ENCODE results near the gene CYP27A1.

CYP27A1 gene

DNA sequence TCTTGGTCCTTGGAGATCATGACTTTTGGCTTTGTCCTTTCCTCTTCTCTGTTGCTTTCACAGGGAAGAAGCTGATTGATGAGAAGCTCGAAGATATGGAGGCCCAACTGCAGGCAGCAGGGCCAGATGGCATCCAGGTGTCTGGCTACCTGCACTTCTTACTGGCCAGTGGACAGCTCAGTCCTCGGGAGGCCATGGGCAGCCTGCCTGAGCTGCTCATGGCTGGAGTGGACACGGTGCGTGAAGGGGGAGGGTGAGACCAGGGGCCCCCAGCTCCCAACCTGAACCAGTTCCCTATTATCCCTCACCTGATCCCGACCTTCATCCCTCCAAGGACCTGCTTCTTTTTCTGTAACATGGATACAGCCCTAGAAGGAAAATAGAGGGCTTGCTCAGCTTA lies 30.9 kb downstream of the CYP27A1 start:
- no peak for DNase-seq

DNA sequence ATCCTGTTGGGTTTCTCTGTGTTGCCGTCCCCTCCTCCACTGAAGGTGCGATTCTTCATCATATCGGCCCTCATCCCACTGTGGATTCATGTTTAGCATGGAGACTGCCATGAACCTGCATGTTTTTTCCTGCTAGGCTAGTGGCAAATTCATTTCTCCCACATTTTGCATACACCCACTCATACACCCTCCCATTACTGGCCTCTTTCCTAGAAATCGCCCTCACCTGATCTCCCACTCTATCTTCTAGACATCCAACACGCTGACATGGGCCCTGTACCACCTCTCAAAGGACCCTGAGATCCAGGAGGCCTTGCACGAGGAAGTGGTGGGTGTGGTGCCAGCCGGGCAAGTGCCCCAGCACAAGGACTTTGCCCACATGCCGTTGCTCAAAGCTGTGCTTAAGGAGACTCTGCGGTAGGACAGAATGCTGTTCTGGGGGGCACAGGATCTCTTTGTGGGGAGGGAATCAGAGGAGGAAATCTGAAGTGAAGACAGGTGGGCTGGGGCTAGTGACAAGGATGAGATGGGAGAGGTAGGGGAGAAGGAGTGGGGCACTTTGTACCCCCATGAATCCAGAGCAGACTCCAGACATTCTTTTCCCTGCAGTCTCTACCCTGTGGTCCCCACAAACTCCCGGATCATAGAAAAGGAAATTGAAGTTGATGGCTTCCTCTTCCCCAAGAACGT lies 32.0 kb downstream of the CYP27A1 start:
- DNase-seq: no peak

DNA sequence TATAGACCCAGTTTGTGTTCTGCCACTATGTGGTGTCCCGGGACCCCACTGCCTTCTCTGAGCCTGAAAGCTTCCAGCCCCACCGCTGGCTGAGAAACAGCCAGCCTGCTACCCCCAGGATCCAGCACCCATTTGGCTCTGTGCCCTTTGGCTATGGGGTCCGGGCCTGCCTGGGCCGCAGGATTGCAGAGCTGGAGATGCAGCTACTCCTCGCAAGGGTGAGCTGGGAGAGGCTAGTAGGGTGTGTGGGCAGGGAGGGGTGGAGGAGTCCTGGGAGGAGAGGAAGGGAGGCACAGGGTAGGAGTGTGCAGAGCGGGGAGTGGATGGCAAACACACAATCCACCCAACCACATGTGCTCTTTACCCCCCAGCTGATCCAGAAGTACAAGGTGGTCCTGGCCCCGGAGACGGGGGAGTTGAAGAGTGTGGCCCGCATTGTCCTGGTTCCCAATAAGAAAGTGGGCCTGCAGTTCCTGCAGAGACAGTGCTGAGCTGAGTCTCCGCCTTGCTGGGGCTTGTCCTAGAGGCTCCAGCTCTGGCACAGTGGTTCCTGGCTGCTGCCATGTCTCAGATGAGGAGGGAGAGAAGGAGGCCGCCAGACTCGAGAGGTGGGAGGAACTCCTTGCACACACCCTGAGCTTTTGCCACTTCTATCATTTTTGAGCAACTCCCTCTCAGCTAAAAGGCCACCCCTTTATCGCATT lies 32.7 kb downstream of the CYP27A1 start:
- no peak for DNase-seq

DNA sequence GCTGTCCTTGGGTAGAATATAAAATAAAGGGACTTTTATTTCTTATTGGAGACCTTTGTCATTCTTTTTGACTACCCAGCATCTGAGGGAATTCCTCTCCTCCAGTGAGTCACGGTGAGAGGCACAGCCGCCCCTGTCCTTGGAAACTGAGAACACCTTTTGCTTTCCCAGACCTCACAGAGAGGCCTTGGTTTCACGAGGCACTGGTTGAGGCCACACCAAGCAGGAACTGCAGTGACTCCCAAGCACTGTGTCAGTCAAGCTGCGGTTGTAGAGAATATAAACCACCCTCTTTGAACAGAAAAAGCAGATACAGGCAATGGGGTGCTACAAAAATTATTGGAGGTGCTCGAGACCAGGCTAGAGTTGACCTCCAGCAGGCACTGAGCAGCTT lies 33.3 kb downstream of the CYP27A1 start:
- DNase-seq: no peak

DNA sequence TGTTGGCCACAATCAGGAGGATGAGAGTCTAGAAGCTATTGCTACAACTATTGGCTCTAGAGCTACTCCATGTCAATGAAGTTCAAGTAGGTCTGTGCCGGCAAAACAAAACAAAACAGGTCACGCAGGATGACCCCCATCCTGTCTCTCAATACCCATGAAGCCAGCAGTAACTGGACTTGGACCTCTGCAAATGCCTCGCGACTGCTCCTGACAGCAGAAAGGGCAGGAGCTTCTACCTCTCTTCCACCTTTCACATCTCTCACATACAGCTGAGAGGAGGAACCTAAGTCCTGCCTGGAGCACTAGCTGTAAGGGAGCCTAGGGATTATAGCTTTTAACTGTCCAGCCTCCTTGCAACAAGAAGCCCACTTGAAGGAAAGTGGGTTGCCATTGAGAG lies 33.7 kb downstream of the CYP27A1 start:
- DNase-seq: no peak

DNA sequence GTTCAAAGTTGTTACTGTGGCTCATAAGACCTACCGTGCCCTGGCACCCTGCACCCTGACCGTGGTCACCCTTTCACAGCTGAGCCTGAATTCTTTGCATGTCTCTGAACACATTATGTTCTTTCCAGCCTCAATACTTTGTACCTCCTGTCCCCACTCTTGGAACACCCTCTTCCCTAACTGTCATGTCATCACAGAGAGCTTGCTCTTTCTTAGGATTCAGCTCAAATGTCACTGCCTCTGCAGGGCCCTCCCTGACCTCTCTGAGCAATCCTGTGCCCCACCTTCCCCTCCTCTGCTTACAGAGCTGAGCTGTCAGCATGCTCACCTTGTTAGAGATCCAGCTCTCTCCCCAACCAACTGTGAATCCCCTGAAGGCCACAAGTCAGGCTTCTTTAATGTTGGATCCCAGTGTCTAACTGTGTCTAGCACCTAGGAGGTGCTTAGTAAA lies 34.6 kb downstream of the CYP27A1 start:
- no peak for DNase-seq

DNA sequence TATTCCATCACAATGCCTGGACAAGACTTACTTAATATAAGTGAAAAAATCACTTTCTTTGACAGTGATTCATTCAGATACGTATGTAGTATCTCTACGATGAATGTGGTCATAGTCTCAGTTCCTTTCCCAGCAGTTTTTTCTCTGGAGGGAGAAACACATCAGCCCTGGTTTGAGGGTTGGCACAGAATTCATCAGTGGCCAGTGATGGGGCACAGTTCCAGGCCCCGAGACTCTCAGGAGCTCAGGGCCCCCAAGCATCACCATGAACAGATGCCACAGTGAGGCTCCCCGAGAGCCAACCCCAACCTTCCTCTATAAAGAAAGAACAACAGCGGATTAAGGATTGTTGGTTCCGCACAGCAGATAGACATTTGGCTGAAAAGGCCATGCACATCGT lies 37.1 kb downstream of the CYP27A1 start:
- DNase-seq: no peak

DNA sequence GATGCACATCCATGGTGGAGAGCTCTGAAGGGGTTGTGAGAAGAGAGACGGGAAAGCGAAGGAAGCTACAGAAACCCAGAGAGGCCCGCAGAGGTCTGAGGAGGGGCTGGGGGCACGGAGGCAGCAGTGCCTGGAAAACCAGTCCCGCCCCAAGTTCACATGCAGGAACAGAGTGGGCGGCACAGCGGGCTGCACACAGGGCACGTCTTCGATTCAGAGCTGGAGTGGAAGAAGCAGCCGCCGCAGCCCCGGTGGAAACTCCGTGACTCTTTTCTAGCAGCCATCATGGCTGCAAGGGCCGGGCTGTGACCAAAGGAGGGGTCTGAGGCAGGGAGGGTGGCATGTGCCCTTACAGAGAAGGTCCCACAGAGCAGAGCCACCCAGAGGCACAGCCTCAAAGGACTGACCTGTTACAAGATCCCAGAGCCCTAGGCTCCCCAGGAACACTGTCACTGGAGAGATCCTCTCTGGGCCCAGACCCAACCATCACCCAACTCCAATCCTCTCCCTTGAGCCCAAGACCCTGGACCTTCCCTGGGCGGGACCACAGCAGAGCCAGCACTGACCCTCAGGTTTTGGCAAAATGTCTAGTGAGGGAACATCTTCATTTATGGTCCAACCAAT lies 38.9 kb downstream of the CYP27A1 start:
- no peak for DNase-seq

DNA sequence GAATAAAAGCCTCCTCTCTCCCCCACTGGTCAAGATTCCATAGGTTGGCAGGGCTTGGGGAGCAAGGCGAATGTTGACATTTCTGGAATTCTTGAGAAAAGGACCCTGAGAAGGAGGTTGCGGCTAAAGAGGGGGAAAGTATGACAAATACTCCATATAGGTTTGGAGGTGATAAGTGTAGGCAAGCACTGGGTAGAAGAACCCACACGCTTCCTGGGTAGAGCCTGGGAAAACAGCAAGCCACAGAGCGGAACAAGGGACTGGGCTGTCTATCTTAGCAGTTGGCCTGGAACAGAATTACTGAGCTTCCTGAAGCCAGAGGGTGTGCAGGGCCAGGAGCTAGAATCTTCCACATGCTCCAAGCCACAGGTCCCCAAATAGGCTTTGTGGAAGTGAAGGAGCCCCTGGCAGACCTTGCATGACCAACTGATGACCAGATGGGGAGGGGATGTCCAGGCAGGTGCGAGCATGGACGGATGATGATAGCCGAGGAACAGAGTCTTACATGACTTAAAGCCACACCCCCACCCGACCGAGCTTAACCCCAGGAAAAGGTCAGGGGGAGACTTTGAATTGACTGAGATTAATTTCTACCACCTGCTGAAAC lies 39.8 kb downstream of the CYP27A1 start:
- DNase-seq: no peak

DNA sequence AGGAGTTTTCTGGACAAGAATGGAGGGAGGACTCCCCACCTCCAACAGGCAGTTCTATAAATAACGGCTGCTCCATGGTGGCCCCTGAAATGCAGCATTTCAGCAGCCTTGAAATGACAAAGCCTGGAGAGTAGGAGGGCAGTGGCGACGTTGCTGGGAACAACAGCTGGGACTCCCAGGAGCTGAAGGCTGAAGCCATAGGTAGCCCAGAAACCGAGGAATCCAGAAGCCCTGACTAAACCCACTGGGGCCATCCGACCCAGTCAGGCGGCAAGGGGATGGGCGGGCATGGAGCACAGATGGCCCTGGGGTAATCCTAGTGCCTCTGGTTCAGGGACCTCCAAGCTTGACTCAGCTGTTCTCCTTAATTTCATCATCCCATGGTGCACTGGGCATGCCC lies 40.7 kb downstream of the CYP27A1 start:
- DNase-seq: no peak

DNA sequence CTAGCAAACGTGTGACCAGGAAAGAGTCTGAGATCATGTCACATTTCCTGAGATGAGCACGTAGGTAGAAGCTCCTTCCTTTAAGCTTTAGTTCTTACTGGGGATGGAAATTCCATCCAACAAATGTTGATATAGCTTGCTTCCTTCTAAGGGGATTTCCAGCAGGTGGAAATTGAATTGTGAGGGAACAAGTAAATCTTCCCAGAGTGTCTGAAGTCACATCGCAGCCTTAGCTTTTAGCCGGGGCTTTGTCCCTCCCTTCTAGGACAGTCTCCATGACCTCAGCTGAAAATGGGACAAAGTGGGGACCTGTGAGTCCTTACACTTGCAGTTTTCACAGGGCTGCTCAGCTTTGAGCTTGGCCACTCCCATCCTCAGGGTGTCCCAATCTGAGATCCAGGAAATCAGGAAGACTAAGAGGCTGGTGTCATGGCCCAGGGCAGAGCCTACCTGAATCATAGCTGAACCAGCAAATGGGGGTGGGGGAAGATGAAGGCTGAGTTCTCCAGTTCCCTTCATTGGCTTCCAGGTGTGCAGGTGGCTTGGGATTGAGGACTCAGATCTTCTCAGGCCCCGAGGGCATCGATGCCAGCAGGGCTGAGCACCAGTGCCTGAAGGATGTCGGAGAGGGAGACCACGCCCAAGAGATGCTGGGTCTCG lies 41.4 kb downstream of the CYP27A1 start:
- DNase-seq: no peak

DNA sequence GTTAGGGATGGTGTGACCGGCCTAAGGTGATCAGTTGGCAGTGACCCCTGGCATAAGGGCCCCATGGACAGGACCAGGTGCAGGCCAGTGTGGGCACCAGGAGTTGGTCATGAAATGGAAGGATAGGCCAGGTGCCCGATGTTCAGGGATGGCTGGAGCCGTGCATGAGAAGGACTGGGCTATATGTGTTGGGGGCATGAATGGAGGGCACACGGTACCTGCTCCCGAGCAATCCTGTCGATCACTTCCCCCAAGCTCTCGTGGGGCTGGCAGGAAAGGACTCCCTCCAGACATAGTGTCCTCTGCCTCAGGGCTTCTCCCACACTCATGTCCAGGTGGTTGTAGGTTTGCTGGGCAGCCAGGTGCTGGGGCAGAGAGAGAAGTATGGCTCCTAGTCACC lies 42.1 kb downstream of the CYP27A1 start:
- DNase-seq: no peak

DNA sequence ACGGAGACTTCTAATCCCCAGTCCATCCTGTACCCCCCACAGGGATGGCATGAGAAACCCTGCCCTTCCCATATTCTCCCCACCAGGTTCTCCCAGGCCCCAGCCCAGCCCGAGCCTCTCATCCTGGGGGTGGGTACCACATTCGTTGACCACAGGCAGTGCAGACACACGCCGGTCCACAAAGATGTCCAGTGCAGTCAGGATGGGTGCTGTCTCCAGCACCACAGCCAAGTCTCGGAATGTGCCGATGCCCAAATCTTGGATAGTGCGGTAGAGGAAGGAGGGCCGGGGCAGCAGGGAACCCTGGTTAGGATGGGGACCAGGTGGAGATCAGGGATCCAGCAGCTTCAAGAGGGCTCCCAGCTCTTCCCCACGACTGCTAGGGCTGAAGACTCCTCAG lies 44.8 kb downstream of the CYP27A1 start:
- no peak for DNase-seq

DNA sequence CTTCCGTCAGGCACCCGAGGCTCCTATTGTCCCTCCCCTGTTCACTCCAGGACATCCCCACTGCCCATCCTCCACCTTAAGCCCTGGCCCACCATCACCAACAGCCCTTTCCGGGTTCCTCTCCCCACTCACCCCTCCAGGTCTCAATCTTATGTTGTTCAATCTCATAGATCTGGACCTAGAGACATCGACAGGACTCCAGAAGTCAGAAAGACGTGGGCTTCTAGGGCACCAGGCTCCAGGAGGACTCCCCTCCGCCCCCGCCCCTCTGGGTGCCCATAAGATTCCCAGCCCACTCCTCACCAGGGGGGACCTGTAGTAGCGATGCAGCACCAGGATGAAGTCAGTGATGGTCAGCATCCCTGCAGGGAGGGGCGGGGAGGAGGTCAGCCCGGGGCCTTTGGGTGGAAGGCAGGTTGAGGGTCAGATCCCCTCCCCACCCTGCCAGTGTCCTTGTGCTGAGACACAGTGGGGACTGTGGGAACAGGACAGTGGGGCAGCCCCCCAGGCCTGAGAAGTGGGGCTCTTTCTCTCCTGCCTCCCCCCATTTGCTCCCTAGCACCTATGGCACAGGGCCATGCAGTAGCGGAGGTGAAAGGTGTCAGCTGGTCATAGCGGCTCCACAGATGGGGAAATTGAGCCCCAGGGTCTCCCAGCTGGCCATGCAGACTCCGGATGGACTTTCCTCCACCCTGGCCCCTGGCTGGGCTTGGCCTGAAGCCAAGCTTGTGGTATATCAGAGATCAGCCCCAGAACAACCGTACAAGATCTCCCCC lies 45.9 kb downstream of the CYP27A1 start:
- DNase-seq: no peak

DNA sequence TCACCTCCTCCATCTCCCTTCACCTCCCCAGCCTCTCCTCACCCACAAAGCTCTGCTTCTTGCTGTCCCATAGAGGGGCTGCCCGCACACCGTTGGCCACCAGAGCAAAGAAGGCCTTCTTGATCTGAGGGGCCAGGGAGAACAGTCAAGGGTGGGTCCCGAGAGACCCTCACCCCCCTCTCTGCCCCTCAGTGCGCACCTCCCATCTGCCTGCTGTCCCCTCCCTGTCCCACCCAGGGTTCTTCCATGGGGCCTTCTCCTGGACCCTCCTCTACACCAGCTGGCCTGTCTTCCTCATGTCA lies 46.5 kb downstream of the CYP27A1 start:
- DNase-seq: no peak

DNA sequence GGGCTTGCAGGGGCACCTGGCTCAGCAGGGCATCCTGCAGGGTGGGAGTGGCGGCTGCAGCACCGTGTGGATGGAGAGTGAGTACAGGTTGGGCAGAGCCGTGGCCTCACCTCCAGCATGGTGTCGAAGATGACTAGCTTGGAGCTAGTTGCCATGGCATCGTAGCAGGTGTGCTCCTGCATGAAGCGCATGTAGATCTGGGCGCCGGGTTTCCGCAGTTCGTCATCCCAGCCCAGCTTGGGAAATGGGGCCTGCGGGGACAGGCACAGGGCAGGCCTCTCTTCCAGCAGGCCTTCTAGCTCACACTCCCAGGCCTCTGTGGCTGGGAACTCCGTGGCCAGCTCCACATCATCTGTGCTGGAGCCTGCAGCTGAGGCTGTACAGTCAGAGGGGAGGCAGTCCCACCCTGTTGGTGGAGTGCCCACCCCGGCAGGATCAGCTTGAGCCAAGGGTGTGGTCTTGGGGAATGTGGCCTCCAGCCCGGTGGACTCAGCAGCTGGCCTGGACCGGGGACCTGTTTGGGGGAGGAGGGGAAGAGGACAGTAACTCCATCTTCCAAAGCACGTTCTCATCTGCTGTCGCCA lies 48.0 kb downstream of the CYP27A1 start:
- DNase-seq: no peak

DNA sequence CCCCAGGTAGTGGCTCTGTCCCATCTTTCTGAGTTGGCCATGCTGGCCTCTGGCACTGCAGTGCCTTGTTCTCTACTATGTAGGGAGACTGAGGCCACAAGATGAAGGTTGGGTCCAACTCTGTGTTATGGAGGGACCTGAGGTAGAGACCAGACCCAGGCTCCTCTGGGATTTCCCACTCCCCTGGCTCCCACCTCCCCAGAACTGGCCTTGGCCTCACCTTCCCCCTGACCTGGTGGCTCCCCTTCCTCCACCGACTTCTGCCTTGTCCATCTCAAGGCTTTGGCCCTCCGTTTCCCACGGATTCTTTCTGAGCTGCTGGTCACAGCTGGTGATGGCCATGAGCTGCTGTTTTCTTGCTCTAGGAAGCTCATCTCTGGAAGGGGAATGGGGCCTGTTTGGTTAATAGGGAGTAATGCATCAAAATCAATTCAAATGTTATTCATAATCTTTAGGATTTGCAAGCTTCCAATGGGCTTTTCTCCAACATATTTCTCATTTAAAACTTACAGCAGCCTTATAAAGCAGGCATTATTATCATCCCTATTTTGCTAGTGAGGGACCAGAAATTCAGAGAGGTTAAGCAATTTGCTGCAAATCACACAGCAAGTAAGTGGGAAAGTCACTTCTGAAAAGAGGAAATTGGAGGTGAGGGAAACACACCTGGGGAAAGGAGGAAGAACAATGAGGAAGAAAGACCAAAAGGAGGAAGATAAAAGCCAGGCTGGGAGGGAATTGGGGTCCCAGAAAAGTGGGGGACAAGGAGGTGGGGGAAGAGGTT lies 48.8 kb downstream of the CYP27A1 start:
- no peak for DNase-seq

DNA sequence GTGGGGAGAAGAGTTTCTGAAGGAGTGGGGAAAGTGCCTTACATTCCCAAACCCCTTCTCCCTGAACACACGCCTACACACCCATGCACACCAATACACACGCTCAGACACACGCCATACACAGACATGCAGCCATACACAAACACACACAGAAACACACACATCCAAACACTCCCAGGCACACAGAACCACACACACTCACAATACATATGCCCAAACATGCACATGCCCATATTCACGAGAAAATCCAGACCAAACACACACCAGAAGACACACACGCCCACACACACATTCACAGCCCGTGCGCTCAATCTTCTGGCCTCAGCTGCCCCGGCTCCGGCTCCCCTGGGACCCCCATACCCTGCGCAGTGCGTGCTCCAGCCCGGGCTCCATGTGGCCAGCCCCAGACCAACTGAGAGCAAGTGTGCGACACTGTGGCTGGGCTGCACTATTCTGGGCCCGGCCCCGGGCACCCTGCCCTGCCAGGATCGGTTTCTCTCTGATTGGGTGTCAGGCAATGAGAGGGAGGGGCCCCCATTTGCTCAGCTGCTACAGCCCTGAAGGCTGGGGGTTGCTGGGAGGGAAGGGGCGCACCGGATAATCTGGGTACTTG lies 49.5 kb downstream of the CYP27A1 start, which contains the start of gene PRKAG3:
Gene PRKAG3 (minus strand): TSS at position 426 of the 613 bp plus-strand sequence.
- DNase-seq: no peak

DNA sequence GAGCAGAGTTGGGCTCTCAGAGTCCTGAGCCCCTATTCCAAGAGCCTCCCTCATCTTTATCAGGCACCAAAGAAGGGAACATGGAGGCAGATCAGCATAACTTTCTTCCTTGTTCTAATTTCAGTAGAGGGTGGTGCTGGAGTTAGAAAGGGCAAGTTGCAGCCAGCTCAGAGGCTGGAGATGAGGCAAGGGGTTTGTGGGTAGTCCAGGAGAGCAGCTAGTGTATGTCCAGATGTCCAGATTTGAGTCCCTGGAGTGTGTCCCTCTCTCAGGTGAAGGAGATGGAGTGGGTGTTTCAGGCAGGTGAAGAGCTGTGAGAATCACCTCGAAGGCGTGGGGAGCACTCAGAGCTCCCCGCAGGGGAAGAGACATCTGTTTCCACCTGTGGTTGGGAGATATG lies 50.1 kb downstream of the CYP27A1 start:
- no peak for DNase-seq

DNA sequence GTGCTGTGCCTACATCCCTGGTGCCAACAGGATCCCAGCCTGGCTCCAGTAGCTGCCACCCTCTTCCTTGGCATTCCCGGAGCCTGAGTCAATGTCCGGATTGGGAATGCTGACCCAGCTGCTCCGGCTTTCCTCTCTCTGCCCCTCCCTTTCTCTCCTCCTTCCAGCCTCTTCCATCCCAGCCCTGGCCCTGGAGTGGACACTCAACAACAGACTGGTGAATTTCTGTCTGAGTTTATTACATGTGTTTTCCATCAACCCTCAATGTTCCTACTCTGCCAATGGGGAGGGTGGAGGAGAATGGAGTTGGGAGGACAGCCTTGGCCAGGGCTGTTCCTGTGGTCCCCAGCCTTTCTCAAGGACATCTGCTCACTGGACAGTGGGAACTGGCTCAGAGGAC lies 50.6 kb downstream of the CYP27A1 start:
- peak; percentile 25 to 54 for DNase-seq

DNA sequence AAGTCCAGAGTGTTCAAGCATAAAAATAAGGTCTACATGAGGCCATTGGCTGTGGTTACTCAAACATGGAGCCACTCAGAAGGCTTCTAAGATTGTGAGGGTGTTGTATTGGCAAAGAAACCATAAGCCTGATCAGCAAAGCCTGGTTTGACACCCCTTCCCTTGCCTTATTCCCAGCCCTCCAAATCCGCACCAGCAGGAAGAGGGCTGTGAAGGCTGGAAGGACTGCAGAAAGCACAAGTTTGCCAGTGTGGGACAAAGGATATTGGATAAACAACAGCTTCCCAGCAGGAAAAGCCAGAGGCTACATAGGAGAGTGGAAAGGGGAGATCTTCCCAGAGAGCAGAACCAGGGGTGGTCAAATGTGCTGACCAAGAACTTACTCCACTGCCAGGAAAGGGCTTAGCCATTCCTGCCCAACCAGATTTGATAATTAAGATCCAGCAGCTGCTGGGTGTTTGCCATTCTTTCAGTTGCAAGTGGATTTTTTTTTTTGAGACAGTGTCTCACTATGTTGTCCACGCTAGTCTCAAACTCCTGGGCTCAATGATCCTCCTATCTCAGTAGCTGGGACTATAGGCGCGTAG lies 51.2 kb downstream of the CYP27A1 start:
- DNase-seq: no peak
